ENCODE data around the gene BCAR3.
"Not testable (repeated sequence)": the region's sequence is repeated elsewhere in the genome, so short reads cannot be mapped to it uniquely, and the experiment has no call there.

Gene BCAR3

DNA sequence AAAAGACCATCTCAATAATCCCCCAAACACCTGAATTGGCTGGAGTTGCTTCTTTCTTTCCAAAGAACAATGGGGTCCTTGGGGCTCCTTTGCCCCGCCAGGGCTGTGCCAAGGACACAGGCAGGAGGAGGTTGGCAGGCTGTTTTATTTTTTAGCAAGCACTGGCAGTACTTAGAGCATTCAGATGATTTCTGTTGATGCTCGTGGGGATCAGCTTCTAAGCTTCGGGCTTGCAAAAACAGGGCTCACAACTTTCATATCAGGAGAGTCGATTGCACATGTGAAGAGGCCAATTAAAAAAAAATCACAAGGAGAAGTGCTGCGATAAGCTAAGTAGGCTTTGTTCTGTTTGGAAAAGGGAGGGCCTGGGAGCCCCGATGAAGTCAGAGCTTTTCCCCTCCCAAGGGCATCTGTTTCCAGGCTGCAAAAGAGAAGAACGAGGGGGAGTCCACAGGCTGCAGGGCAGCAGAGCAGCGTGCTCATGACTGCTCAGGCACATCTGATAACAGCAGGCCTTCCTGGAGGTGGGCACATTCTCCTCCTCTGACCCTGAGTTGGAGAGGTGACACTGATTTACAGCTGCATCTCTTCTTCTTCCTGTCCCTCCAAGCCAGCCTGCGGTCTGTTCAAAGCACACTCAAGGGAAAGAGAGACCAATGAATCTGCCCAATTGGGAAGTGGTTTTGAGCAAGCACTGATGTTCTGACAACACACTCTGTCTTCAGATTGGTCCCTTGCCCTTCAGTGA is 27.3 kb upstream of the BCAR3 start:
- peak; percentile 92 for FAIRE-seq
- no peak for DNase-seq (ENCODE audit: extremely low spot score, insufficient read length, low read depth)

DNA sequence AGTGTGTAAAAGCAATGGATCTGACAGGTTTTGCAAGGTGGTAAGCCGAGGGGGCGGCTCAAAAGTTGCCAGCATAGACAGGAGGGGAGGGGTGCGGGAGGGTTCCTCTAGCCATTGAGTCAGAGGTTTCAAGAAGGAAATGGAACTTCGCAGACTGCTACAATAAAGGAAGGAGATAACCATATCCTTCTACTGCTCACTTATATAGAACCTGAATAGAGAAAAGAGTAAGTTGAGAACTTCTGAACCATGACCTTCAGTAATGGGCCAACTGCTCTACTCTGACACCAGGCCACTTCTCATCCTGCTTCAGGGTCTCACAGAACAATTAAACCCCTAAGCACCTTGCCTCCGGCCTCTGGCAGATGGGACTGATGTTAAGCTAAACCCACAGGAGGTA is 26.3 kb upstream of the BCAR3 start:
- peak; percentile 98 for FAIRE-seq
- peak; percentile 52 for DNase-seq (ENCODE audit: extremely low spot score, insufficient read length, low read depth)

DNA sequence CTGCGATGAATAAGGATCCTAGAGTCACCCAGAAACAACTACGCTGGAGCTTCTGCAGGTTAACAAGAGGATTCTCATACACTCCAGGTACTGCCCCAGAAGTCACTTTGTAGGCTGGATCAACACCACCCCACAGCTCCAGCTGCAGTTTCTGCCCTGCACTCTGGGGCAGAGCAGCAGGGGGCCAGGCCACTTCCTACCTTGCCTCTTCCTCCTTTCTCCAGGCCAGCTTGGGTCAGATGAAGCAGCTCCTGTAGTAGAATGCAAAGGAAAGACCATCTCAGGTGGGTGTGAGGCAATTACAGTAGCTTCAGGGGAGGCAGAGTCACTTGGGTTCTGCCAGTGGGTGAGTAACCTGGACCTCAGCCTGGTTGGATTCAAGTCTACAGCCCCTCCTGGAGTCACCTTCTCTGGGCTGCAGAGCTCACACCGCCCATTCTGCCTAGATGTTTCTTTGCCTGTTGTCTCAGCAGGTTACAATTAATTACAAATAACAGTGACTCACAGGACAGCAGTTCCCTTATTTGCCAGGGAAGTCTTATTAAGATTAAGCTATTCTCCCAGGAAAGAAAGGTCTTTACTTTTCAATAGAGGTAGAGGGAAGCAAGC is 24.4 kb upstream of the BCAR3 start:
- no peak for DNase-seq (ENCODE audit: extremely low spot score, insufficient read length, low read depth)
- peak; percentile 44 for FAIRE-seq

DNA sequence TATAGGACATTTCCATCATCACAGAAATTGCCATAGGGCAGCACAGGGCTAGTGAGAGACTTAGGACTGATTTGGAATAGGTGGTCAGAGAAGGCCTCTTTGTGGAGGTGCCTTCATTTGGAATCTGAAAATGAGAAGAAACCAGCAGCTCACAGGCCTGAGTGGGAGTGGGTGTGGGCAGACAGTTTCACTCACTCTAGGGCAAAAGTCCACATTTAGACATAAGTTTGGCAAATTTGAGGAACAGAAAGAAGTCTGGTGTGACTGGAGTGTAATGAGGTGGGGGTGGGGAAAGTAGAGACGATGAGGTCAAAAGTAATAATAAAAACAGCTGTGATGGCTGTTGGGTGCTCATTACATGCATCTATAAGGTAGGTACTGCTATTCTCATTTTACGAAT is 22.4 kb upstream of the BCAR3 start:
- peak; percentile 91 for FAIRE-seq
- DNase-seq (ENCODE audit: extremely low spot score, insufficient read length, low read depth): no peak

GRCh38 chr1:93703643-93704042 is 22.0 kb upstream of the BCAR3 start:
- FAIRE-seq (no peak), DNase-seq (ENCODE audit: extremely low spot score, insufficient read length, low read depth) (no peak)

GRCh38 chr1:93702828-93703183 is 21.2 kb upstream of the BCAR3 start:
- FAIRE-seq: peak; percentile 57
- DNase-seq (ENCODE audit: extremely low spot score, insufficient read length, low read depth): no peak

GRCh38 chr1:93702111-93702827 is 20.6 kb upstream of the BCAR3 start:
- DNase-seq (ENCODE audit: extremely low spot score, insufficient read length, low read depth): no peak

GRCh38 chr1:93701629-93702028 is 20.0 kb upstream of the BCAR3 start:
- DNase-seq (ENCODE audit: extremely low spot score, insufficient read length, low read depth) (no peak), FAIRE-seq (peak; percentile 77)

More at GRCh38 chr1:93702111-93702827, 20.6 kb upstream of the BCAR3 start:
- FAIRE-seq: peak; percentile 69

GRCh38 chr1:93700532-93701469 is 19.2 kb upstream of the BCAR3 start:
- no peak for DNase-seq (ENCODE audit: extremely low spot score, insufficient read length, low read depth)
- no peak for FAIRE-seq

- FAIRE-seq (no peak), DNase-seq (ENCODE audit: extremely low spot score, insufficient read length, low read depth) (no peak)
Measured at GRCh38 chr1:93699503-93700168, 18.0 kb upstream of the BCAR3 start.

- DNase-seq (ENCODE audit: extremely low spot score, insufficient read length, low read depth): no peak
- no peak for FAIRE-seq
Measured at GRCh38 chr1:93699049-93699384, 17.4 kb upstream of the BCAR3 start.

DNA sequence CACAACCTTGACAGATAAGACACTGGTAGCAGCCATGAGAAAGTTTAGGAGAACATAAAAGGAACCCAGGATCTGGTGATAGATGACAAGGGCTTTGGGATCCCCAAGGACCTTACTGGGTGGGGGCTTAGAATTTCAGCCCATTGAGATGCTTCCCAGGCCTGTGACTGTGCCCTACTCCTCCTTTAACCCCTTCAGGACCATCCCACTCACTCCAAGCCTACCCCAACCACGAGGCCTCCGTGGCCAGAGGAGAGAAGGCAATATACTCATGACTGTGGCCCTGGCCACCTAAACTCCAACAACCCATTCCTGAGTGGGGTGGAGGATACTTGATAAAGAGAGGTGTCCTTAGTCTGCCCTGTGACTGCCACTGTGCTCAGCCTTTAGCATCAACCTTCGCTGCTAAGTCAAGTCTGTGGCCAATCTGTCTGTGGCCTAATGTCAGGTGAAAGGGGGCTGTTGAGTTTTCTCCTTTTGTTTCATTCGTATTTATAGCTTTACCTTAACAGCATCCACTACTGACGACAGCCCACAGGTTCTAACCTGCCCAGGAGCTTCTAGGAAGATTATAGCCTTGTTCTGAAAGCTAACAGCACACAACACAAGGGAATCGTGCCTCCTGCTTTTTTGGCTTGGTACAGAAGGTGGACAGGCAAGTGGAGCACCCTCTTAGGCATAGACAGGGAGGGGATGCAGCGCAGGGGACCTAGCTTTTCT is 16.9 kb upstream of the BCAR3 start:
- DNase-seq (ENCODE audit: extremely low spot score, insufficient read length, low read depth) (no peak), FAIRE-seq (no peak)

DNA sequence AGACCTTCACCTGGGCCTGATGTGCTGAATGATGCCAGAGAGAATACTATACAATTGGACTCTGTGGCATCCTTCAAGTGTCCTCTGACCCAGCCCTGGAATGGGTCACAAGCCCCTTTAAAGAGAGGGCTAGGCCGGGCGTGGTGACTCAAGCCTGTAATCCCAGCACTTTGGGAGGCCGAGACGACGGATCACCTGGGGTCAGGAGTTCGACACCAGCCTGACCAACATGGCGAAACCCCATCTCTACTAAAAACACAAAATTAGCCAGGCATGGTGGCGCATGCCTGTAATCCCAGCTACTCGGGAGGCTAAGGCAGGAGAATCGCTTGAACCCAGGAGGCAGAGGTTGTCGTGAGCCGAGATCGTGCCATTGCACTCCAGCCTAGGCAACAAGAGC is 15.9 kb upstream of the BCAR3 start:
- not testable (repeated sequence) for DNase-seq (ENCODE audit: extremely low spot score, insufficient read length, low read depth); FAIRE-seq

DNA sequence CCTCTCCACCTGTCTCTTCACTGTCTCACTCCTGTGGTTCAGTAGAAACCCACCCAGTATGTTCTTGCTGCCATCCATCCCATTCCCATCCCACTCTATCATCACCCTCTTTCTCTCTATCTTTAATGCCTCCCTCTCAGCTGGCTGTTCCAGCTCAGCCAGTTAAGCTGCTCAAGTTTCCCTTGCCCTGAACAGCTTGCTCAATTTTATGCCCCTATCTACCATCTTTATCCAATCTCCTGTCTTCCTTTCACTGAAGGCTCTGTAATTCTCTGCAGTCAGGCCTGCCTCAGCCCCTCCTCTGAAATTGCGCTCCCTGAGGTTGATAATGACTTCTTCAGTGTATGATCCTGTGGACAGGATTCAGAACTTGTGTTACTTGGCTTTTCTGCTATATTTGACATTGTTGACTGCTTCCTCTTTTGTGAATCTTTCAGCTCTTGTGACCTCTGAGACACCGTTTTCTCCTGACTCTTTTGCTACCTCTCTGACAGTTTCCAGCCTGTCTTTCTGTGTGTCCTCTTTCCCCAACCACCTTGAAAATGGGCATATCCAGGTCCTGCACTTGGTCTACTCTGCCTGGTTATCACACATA is 13.9 kb upstream of the BCAR3 start:
- peak; percentile 86 for FAIRE-seq

GRCh38 chr1:93694819-93695218 is 13.2 kb upstream of the BCAR3 start:
- FAIRE-seq (no peak), DNase-seq (ENCODE audit: extremely low spot score, insufficient read length, low read depth) (no peak)

More for the DNA sequence above, 13.9 kb upstream of the BCAR3 start:
- no peak for DNase-seq (ENCODE audit: extremely low spot score, insufficient read length, low read depth)

GRCh38 chr1:93694039-93694438 is 12.4 kb upstream of the BCAR3 start:
- no peak for FAIRE-seq
- DNase-seq (ENCODE audit: extremely low spot score, insufficient read length, low read depth): no peak

GRCh38 chr1:93692983-93693591 is 11.4 kb upstream of the BCAR3 start:
- DNase-seq (ENCODE audit: extremely low spot score, insufficient read length, low read depth) (no peak), FAIRE-seq (peak; percentile 93)

GRCh38 chr1:93692451-93692861 is 10.8 kb upstream of the BCAR3 start:
- FAIRE-seq: no peak
- no peak for DNase-seq (ENCODE audit: extremely low spot score, insufficient read length, low read depth)
